Measurements from ENCODE around the gene TMEM223.

The TMEM223 gene

DNA sequence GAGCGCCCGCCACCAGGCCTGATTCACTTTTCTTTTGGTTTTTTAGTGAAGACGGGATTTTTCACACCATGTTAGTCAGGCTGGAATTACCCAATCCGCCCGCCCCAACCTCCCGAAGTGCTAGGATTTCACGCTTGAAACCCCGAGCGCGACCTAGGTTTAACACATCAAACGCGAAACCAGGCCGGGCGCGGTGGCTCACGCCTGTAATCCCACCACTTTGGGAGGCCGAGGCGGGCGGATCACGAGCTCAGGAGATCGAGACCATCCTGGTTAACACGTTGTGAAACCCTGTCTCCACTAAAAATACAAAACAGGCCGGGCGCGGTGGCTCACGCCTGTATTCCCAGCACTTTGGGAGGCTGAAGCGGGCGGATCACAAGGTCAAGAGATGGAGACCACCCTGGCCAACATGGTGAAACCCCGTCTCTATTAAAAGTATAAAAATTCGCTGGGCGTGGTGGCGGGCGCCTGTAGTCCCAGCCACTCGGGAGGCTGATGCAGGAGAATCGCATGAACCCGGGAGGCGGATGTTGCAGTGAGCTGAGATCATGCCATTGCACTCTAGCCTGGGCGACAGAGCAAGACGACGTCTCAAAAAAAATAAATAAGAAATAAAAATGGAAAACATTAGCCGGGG is 49.0 kb upstream of the TMEM223 start (continued):
- TF ChIP-seq, protein P1, sequence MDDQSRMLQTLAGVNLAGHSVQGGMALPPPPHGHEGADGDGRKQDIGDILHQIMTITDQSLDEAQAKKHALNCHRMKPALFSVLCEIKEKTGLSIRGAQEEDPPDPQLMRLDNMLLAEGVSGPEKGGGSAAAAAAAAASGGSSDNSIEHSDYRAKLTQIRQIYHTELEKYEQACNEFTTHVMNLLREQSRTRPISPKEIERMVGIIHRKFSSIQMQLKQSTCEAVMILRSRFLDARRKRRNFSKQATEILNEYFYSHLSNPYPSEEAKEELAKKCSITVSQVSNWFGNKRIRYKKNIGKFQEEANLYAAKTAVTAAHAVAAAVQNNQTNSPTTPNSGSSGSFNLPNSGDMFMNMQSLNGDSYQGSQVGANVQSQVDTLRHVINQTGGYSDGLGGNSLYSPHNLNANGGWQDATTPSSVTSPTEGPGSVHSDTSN (CRISPR knock-in tag; IDR thresholded peaks at IDR 0.05) = 0 out of 2 replicates have a peak, but pooled peaks have one; percentile 9
- TF ChIP-seq MZF1 (tag by site-specific recombination; IDR thresholded peaks at IDR 0.05; ENCODE audit: borderline replicate concordance) (0 out of 2 replicates have a peak, but pooled peaks have one; percentile 8), YY2 (tag by site-specific recombination; IDR thresholded peaks at IDR 0.05) (0 out of 2 replicates have a peak, but pooled peaks have one; percentile 13), EGR2 (tag by site-specific recombination; IDR thresholded peaks at IDR 0.05; ENCODE audit: low read depth) (peak; percentile 13; the same call in 1 of the 2 replicates), ZNF335 (tag by site-specific recombination; conservative IDR thresholded peaks at IDR 0.05) (peak; percentile 41; the same call in 1 of the 2 replicates), SP2 (tag by site-specific recombination; IDR thresholded peaks at IDR 0.05) (peak; percentile 3; the same call in 1 of the 2 replicates), ZNF366 (tag by site-specific recombination; conservative IDR thresholded peaks at IDR 0.05) (peak; percentile 91), ZNF148 (tag by site-specific recombination; IDR thresholded peaks at IDR 0.05; ENCODE audit: borderline replicate concordance) (peak; percentile 71; the same call in 1 of the 2 replicates), ZNF639 (tag by site-specific recombination; IDR thresholded peaks at IDR 0.05) (0 out of 2 replicates have a peak, but pooled peaks have one; percentile 14), ZBTB7A (tag by site-specific recombination; IDR thresholded peaks at IDR 0.05; ENCODE audit: low read depth) (0 out of 2 replicates have a peak, but pooled peaks have one; percentile 24), ZBTB20 (tag by site-specific recombination; IDR thresholded peaks at IDR 0.05) (peak; percentile 43), ZNF558 (tag by site-specific recombination; IDR thresholded peaks at IDR 0.05) (peak; percentile 63; the same call in 1 of the 2 replicates)
- TF ChIP-seq, protein P2, sequence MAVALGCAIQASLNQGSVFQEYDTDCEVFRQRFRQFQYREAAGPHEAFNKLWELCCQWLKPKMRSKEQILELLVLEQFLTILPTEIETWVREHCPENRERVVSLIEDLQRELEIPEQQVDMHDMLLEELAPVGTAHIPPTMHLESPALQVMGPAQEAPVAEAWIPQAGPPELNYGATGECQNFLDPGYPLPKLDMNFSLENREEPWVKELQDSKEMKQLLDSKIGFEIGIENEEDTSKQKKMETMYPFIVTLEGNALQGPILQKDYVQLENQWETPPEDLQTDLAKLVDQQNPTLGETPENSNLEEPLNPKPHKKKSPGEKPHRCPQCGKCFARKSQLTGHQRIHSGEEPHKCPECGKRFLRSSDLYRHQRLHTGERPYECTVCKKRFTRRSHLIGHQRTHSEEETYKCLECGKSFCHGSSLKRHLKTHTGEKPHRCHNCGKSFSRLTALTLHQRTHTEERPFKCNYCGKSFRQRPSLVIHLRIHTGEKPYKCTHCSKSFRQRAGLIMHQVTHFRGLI (tag by site-specific recombination; IDR thresholded peaks at IDR 0.05) = peak; percentile 26; the same call in 1 of the 2 replicates

DNA sequence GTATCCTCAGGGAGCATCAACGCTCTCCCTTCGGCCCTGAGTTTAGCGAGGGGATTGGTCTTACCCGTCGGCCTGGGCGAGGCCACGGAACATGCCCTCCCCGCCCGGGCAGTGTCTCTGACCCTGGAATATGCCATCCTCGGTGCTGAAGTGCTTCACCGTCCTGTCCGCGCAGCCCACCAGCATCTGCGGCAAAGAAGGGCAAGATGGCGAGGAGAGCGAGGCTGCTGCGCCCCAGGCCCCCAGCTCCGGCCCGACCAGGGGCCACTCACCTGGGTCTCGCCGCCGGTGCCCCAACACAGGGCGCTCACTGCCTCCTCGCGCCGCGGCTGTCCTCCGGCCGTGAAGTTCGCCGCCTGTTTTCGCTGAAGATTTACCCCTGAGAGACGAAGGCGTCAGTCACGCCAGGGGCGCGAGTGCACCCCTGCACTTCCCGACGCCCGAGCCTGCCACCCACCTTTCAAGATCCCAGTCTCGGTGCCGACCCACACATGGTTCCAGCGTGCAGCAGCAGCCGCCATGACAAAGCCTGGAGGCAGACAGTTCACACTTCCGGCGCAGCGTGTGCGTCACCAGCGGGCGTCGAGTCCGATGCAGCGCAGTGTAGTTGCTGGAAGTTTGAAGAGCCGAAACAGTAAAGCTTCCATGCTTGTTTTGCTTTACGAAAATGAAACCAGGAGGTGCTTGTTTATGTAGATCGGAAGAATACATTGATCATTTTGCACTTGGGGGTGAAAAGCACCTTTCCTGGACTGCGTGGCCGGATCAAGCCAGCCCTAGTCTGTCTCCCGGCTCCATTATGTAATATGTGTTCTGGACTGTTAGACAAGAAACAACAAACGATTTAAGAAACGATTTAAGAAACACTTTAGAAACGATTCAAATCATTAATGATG is 47.5 kb upstream of the TMEM223 start, which contains the start of gene WDR74:
TSS of gene WDR74 (minus strand) at position 541 of the 896 bp plus-strand sequence. CDS start at position 521, 20 bp downstream.
- peak within 1 kb of the TSS; percentile 63 for H3K4me3 ChIP-seq (ENCODE audit: low read depth, low read length)
- ChIA-PET CTCF (interaction anchor here (0.6 to 2.3 kb wide), 2 partner anchors 53 to 68 kb away, joined by 3 to 9 read pairs; no protein-coding TSS in a partner anchor), POLR2A (interaction anchor here (0.6 to 3.4 kb wide), 14 partner anchors 7 to 112 kb away, joined by 3 to 182 read pairs (median 46); partner anchors contain the start of genes HNRNPUL2, NXF1, SLC3A2 and STX5)
- H3K36me3 ChIP-seq (ENCODE audit: control insufficient read depth in 2 of 2, insufficient read depth in 1 of 2, low read length in 2 of 2) = peaks cover 0 to 33% of the 10 kb centered on the region in 2 experiments; a peak in 2 of 3 replicates
- H3K4me1 ChIP-seq (ENCODE audit: control insufficient read depth, insufficient read depth, low read length) = no peaks in the 10 kb centered on the region
- H3K27ac ChIP-seq (ENCODE audit: extremely low read depth, low read depth, low read length) = peak within 1 kb of the TSS; percentile 80
- H3K9me3 ChIP-seq (ENCODE audit: control insufficient read depth, insufficient read depth, low read depth, low read length) = no peaks in the 10 kb centered on the region
- TF ChIP-seq ZNF292 (tag by site-specific recombination; IDR thresholded peaks at IDR 0.05; ENCODE audit: borderline replicate concordance, low read depth) (no peak), ZNF571 (tag by site-specific recombination; IDR thresholded peaks at IDR 0.05) (no peak), ZNF341 (tag by site-specific recombination; IDR thresholded peaks at IDR 0.05; ENCODE audit: low read depth) (peak; percentile 93), ZNF626 (tag by site-specific recombination; IDR thresholded peaks at IDR 0.05) (no peak), GLIS2 (tag by site-specific recombination; IDR thresholded peaks at IDR 0.05) (no peak), ZNF600 (tag by site-specific recombination; IDR thresholded peaks at IDR 0.05) (peak; percentile 93), ZEB2 (tag by site-specific recombination; IDR thresholded peaks at IDR 0.05) (0 out of 2 replicates have a peak, but pooled peaks have one; percentile 25), MEIS1 (CRISPR knock-in tag; IDR thresholded peaks at IDR 0.05; ENCODE audit: borderline replicate concordance) (no peak)
- TF ChIP-seq, protein P3, sequence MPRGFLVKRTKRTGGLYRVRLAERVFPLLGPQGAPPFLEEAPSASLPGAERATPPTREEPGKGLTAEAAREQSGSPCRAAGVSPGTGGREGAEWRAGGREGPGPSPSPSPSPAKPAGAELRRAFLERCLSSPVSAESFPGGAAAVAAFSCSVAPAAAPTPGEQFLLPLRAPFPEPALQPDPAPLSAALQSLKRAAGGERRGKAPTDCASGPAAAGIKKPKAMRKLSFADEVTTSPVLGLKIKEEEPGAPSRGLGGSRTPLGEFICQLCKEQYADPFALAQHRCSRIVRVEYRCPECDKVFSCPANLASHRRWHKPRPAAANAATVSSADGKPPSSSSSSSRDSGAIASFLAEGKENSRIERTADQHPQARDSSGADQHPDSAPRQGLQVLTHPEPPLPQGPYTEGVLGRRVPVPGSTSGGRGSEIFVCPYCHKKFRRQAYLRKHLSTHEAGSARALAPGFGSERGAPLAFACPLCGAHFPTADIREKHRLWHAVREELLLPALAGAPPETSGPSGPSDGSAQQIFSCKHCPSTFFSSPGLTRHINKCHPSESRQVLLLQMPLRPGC (tag by site-specific recombination; IDR thresholded peaks at IDR 0.05) = peak; percentile 27; the same call in 1 of the 2 replicates
- TF ChIP-seq, protein P4, sequence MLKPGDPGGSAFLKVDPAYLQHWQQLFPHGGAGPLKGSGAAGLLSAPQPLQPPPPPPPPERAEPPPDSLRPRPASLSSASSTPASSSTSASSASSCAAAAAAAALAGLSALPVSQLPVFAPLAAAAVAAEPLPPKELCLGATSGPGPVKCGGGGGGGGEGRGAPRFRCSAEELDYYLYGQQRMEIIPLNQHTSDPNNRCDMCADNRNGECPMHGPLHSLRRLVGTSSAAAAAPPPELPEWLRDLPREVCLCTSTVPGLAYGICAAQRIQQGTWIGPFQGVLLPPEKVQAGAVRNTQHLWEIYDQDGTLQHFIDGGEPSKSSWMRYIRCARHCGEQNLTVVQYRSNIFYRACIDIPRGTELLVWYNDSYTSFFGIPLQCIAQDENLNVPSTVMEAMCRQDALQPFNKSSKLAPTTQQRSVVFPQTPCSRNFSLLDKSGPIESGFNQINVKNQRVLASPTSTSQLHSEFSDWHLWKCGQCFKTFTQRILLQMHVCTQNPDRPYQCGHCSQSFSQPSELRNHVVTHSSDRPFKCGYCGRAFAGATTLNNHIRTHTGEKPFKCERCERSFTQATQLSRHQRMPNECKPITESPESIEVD (tag by site-specific recombination; IDR thresholded peaks at IDR 0.05) = no peak
